ENCODE data around the gene NCL.

Gene NCL

GRCh38 chr2:231489990-231490389 lies 25.7 kb upstream of the NCL start:
- no peaks in the 10 kb centered on the region for H3K9me3 ChIP-seq (replicated peaks in 1 of 11)
- H3K4me1 ChIP-seq = no peaks in the 10 kb centered on the region
- H3K4me2 ChIP-seq = no peak overlapping the region

GRCh38 chr2:231488331-231488730 lies 24.0 kb upstream of the NCL start:
- Histone ChIP-seq H3K4me2 (no peak overlapping the region), H3K9me3 (replicated peaks in 1 of 11) (no peaks in the 10 kb centered on the region), H4K20me1 (no peaks in the 10 kb centered on the region), H3K9ac (no peak overlapping the region), H3K27ac (no peak overlapping the region), H3K4me3 (no peak overlapping the region), H3K36me3 (no peaks in the 10 kb centered on the region), H3K27me3 (peaks cover 0 to 10% (median 3%) of the 10 kb centered on the region in 11 experiments; a peak in 7 of 22 replicates), H3K4me1 (peaks cover 3 to 6% (median 5%) of the 10 kb centered on the region in 10 experiments; a peak in 16 of 20 replicates)
- no peak for TF ChIP-seq Cebpa-rat (IDR thresholded peaks at IDR 0.05)

More at GRCh38 chr2:231489990-231490389, 25.7 kb upstream of the NCL start:
- Histone ChIP-seq H3K36me3 (no peaks in the 10 kb centered on the region), H3K4me3 (no peak overlapping the region), H3K27ac (no peak overlapping the region), H4K20me1 (no peaks in the 10 kb centered on the region), H3K27me3 (no peaks in the 10 kb centered on the region), H3K9ac (no peak overlapping the region)
- no peak for TF ChIP-seq Cebpa-rat (IDR thresholded peaks at IDR 0.05)

- no peaks in the 10 kb centered on the region for H4K20me1 ChIP-seq
- no peak overlapping the region for H3K4me3 ChIP-seq
- no peak overlapping the region for H3K27ac ChIP-seq
- no peak for TF ChIP-seq Cebpa-rat (IDR thresholded peaks at IDR 0.05)
- H3K9ac ChIP-seq = no peak overlapping the region
- peaks cover 9 to 18% (median 15%) of the 10 kb centered on the region in 10 experiments; a peak in 17 of 20 replicates for H3K4me1 ChIP-seq
- no peaks in the 10 kb centered on the region for H3K9me3 ChIP-seq (replicated peaks in 1 of 11)
- no peak overlapping the region for H3K4me2 ChIP-seq
- peaks cover 0 to 14% (median 3%) of the 10 kb centered on the region in 11 experiments; a peak in 7 of 22 replicates for H3K27me3 ChIP-seq
- H3K36me3 ChIP-seq = no peaks in the 10 kb centered on the region
These were observed 22.7 kb upstream of the NCL start for GRCh38 chr2:231486851-231487596.

- no peaks in the 10 kb centered on the region for H3K9me3 ChIP-seq (replicated peaks in 1 of 11)
- peak overlapping the region; percentile 4 to 78 (median 67); a peak in 21 of 22 replicates for H3K27ac ChIP-seq
- H4K20me1 ChIP-seq = no peaks in the 10 kb centered on the region
- peaks cover 9 to 26% (median 15%) of the 10 kb centered on the region in 10 experiments; a peak in 17 of 20 replicates for H3K4me1 ChIP-seq
- H3K4me2 ChIP-seq = peak overlapping the region; percentile 66 to 89 (median 81)
- no peaks in the 10 kb centered on the region for H3K36me3 ChIP-seq
- H3K4me3 ChIP-seq = peak overlapping the region in 9 of 10 experiments; percentile 27 to 68 (median 47); a peak in 15 of 20 replicates
- H3K9ac ChIP-seq = peak overlapping the region; percentile 66 to 79 (median 75); a peak in 21 of 22 replicates
- no peak for TF ChIP-seq Cebpa-rat (IDR thresholded peaks at IDR 0.05)
- peaks cover 0 to 14% (median 3%) of the 10 kb centered on the region in 11 experiments; a peak in 7 of 22 replicates for H3K27me3 ChIP-seq
These were observed 19.4 kb upstream of the NCL start for GRCh38 chr2:231483398-231484329.

- peak overlapping the region; percentile 66 to 79 (median 75) for H3K9ac ChIP-seq
These were observed 18.6 kb upstream of the NCL start for GRCh38 chr2:231482806-231483391.

GRCh38 chr2:231480781-231481180 lies 16.5 kb upstream of the NCL start:
- no peak for TF ChIP-seq Cebpa-rat (IDR thresholded peaks at IDR 0.05)
- H3K9me3 ChIP-seq (replicated peaks in 1 of 11) = no peaks in the 10 kb centered on the region
- 0 out of 22 replicates have a peak overlapping the region, but pooled peaks of 1 of the 11 experiments have one; percentile 1 for H3K9ac ChIP-seq
- H3K27me3 ChIP-seq = peaks cover 0 to 14% (median 3%) of the 10 kb centered on the region in 11 experiments; a peak in 7 of 22 replicates
- H4K20me1 ChIP-seq = no peaks in the 10 kb centered on the region
- H3K4me3 ChIP-seq = no peak overlapping the region
- no peak overlapping the region for H3K4me2 ChIP-seq
- no peak overlapping the region for H3K27ac ChIP-seq
- H3K36me3 ChIP-seq = no peaks in the 10 kb centered on the region
- peaks cover 10 to 29% (median 18%) of the 10 kb centered on the region in 10 experiments; a peak in 18 of 20 replicates for H3K4me1 ChIP-seq

More at GRCh38 chr2:231482806-231483391, 18.6 kb upstream of the NCL start:
- TF ChIP-seq Cebpa-rat (IDR thresholded peaks at IDR 0.05) = no peak
- H3K9me3 ChIP-seq (replicated peaks in 1 of 11) = no peaks in the 10 kb centered on the region
- peaks cover 9 to 26% (median 15%) of the 10 kb centered on the region in 10 experiments; a peak in 17 of 20 replicates for H3K4me1 ChIP-seq
- peaks cover 0 to 14% (median 3%) of the 10 kb centered on the region in 11 experiments; a peak in 7 of 22 replicates for H3K27me3 ChIP-seq
- peak overlapping the region; percentile 66 to 89 (median 81) for H3K4me2 ChIP-seq
- no peaks in the 10 kb centered on the region for H3K36me3 ChIP-seq
- peak overlapping the region; percentile 4 to 78 (median 67); a peak in 21 of 22 replicates for H3K27ac ChIP-seq
- H3K4me3 ChIP-seq = peak overlapping the region in 9 of 10 experiments; percentile 27 to 68 (median 47); a peak in 15 of 20 replicates
- no peaks in the 10 kb centered on the region for H4K20me1 ChIP-seq

- H3K9ac ChIP-seq = no peak overlapping the region
- H3K27me3 ChIP-seq = peaks cover 0 to 14% (median 3%) of the 10 kb centered on the region in 11 experiments; a peak in 7 of 22 replicates
- H3K4me2 ChIP-seq = no peak overlapping the region
- H3K36me3 ChIP-seq = no peaks in the 10 kb centered on the region
- H3K27ac ChIP-seq = no peak overlapping the region
- TF ChIP-seq Cebpa-rat (IDR thresholded peaks at IDR 0.05) = no peak
- H3K4me3 ChIP-seq = no peak overlapping the region
- peaks cover 10 to 34% (median 20%) of the 10 kb centered on the region in 10 experiments; a peak in 18 of 20 replicates for H3K4me1 ChIP-seq
- no peaks in the 10 kb centered on the region for H4K20me1 ChIP-seq
- H3K9me3 ChIP-seq (replicated peaks in 1 of 11) = no peaks in the 10 kb centered on the region
These were observed 15.2 kb upstream of the NCL start for GRCh38 chr2:231479455-231479854.

- no peak for TF ChIP-seq Cebpa-rat (IDR thresholded peaks at IDR 0.05)
- no peak overlapping the region for H3K4me3 ChIP-seq
- H3K9ac ChIP-seq = no peak overlapping the region
- no peaks in the 10 kb centered on the region for H3K9me3 ChIP-seq (replicated peaks in 1 of 11)
- H3K36me3 ChIP-seq = no peaks in the 10 kb centered on the region
- H3K27ac ChIP-seq = no peak overlapping the region
- H3K4me2 ChIP-seq = no peak overlapping the region
- no peaks in the 10 kb centered on the region for H3K27me3 ChIP-seq
- peaks cover 5 to 24% (median 14%) of the 10 kb centered on the region in 10 experiments; a peak in 15 of 20 replicates for H3K4me1 ChIP-seq
- H4K20me1 ChIP-seq = no peaks in the 10 kb centered on the region
These were observed 12.6 kb upstream of the NCL start for GRCh38 chr2:231476920-231477319.

All from BLaER1 treated with 17β-estradiol and CSF1 and Interleukin-3, amounts not matched to agents 10 nM and 100 nM (cell line).